HG02623 (cell line): Measurements from ENCODE around the gene SYNPO2L.
"Not testable (repeated sequence)": the region's sequence is repeated elsewhere in the genome, so short reads cannot be mapped to it uniquely, and the experiment has no call there.

Source experiments
- ATAC-seq: cut with Tn5 transposase; IDR thresholded peaks from one replicate; pipeline ENCODE4 v1.9.1; 2021; ENCODE audit warnings: moderate library complexity; ENCODE audit not compliant: unreplicated experiment

The SYNPO2L gene, protein sequence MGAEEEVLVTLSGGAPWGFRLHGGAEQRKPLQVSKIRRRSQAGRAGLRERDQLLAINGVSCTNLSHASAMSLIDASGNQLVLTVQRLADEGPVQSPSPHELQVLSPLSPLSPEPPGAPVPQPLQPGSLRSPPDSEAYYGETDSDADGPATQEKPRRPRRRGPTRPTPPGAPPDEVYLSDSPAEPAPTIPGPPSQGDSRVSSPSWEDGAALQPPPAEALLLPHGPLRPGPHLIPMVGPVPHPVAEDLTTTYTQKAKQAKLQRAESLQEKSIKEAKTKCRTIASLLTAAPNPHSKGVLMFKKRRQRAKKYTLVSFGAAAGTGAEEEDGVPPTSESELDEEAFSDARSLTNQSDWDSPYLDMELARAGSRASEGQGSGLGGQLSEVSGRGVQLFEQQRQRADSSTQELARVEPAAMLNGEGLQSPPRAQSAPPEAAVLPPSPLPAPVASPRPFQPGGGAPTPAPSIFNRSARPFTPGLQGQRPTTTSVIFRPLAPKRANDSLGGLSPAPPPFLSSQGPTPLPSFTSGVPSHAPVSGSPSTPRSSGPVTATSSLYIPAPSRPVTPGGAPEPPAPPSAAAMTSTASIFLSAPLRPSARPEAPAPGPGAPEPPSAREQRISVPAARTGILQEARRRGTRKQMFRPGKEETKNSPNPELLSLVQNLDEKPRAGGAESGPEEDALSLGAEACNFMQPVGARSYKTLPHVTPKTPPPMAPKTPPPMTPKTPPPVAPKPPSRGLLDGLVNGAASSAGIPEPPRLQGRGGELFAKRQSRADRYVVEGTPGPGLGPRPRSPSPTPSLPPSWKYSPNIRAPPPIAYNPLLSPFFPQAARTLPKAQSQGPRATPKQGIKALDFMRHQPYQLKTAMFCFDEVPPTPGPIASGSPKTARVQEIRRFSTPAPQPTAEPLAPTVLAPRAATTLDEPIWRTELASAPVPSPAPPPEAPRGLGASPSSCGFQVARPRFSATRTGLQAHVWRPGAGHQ

DNA sequence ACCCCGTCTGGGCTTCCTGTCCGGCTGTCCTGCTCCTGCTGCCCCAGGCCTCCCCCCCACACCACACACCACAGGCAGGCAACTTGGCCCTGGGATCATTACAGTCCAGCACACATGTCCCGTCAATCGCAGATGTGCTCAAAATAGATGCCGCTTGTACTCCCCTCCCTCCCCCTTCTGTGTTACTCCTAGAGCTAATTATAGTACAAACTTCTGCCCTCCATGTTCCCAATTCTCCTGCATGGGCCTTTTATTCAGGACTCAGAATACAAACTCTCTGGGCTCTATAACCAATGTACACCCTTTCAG lies at the start of gene SYNPO2L:
Gene SYNPO2L (minus strand): TSS at position 40 of the 309 bp plus-strand sequence. CDS start 107 bp downstream, outside the sequence.
- ATAC-seq, result no peak

GRCh38 chr10:73703924-73704323 lies 48.1 kb upstream of the SYNPO2L start:
- not testable (repeated sequence) for ATAC-seq

DNA sequence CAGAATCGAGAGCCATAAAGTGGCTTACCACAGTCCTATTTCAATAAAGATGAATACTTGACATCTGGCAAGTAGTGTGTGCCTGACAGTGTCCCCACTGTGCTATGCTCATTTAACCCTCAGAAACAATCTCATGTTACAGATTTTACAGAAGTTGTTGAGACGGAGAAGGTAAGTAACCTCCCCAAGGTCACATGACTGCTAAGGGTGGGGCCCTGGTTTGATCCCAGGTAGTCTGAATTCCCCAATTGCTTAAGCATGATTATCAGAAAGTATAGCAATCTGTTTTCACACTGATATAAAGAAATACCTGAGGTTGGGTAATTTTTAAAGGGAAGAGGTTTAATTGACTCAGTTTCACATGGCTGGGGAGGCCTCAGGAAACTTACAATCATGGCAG lies 43.0 kb upstream of the SYNPO2L start:
- not testable (repeated sequence) for ATAC-seq

- ATAC-seq, result not testable (repeated sequence)
These were observed 41.9 kb upstream of the SYNPO2L start, which contains the start of gene AGAP5 for GRCh38 chr10:73697675-73698159. TSS of gene AGAP5 (minus strand) at chr10:73698109. CDS start at chr10:73697755, 354 bp downstream.

DNA sequence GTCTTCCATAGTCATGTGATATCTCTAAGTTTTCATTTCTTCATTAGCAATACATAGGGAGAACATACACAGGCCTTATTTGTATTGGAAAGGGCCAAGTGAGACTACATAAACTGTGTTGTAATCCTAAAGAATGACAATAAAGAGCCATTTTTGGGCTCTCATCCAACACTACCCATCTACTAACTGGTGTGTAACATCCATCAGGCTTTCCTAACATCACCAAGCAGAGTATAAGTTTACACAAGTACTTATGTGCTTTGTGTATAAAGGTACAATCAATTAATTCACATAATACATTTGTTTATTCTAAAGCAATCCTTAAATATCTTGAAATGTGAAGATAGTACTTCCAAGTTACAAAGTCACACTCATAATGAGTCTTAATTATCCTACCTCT lies 39.5 kb upstream of the SYNPO2L start:
- not testable (repeated sequence) for ATAC-seq

DNA sequence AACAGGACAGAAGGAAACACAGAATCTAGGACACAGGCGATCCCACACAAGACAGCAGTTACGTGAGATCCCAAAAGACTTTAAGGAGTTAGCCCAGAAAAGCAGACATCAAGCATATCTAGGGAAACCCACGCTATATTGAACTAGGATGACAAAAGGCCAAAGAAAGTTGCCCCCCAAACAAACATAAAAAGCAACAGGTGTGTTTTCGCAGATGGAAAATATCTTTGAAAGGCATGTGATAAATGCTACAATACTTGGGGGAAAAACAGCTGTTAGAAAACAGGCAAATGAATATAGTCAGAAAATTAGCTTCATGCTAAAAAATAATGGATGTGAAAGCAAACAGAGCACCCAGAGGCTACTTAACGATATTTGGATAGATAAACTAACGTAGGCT lies 34.9 kb upstream of the SYNPO2L start:
- ATAC-seq, result not testable (repeated sequence)

GRCh38 chr10:73689596-73689995 lies 33.8 kb upstream of the SYNPO2L start:
- ATAC-seq, result not testable (repeated sequence)

- ATAC-seq, result not testable (repeated sequence)
These were observed 31.8 kb upstream of the SYNPO2L start for GRCh38 chr10:73687641-73688040.

- ATAC-seq, result not testable (repeated sequence)
These were observed 18.7 kb upstream of the SYNPO2L start for GRCh38 chr10:73674546-73674945.

- ATAC-seq, result not testable (repeated sequence)
These were observed 12.5 kb upstream of the SYNPO2L start for GRCh38 chr10:73668378-73668777.

DNA sequence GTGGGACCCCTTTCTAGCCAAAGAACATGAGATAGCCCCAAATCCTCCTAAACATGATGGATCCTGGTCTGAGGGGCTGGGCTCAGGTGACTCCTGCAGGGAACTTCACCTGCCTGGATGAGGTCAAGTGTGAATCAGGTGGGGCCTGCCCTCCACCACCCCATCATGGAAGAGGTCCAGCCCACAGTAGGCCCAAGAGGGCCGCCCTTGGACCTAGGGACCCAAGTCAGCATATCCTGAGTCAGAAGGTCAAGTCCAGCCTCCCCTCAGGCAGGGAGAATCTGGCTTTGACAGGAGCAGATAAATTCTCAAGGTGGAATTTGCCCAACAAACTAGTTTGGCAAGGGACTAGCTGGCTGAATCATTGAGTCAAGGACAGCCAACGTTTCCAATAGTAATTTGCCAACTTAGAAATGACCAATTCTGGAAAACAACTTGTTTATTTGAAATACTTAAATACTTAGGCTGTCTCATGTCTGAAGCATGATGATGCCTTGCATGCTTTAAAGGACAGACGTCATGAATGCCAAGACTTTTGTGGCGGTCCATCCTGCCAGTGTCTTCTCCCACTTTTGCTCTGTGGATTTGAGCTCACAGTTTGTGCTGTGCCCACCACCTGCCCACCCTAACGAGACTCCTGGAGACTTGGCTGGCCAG lies 10.5 kb upstream of the SYNPO2L start:
- not testable (repeated sequence) for ATAC-seq

GRCh38 chr10:73665581-73665980 lies 9.8 kb upstream of the SYNPO2L start:
- not testable (repeated sequence) for ATAC-seq

GRCh38 chr10:73664156-73665040 lies 8.6 kb upstream of the SYNPO2L start:
- not testable (repeated sequence) for ATAC-seq

- ATAC-seq, result not testable (repeated sequence)
These were observed 7.8 kb upstream of the SYNPO2L start for GRCh38 chr10:73663621-73664020.

DNA sequence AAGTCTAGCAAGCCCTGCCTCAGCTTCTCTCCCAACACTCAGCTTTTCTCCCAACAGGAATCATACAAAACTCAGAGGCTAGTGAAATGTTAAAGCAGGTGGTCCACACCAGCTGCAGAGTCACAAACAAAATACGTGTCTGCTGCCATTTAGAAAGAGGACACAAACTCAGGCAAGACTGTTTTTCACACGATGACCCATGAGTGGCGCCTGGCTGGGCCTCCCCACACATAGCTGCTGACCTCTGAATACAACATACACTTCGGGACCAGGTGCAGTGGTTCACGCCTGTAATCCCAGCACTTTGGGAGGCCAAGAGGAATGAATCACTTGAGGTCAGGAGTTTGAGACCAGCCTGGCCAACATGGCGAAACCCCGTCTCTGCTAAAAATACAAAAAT lies 6.9 kb upstream of the SYNPO2L start:
- ATAC-seq, result not testable (repeated sequence)

GRCh38 chr10:73655257-73655989 lies 406 bp downstream of the SYNPO2L start:
- ATAC-seq, result no peak

GRCh38 chr10:73653701-73654100 lies 2.1 kb downstream of the SYNPO2L start:
- ATAC-seq, result no peak

DNA sequence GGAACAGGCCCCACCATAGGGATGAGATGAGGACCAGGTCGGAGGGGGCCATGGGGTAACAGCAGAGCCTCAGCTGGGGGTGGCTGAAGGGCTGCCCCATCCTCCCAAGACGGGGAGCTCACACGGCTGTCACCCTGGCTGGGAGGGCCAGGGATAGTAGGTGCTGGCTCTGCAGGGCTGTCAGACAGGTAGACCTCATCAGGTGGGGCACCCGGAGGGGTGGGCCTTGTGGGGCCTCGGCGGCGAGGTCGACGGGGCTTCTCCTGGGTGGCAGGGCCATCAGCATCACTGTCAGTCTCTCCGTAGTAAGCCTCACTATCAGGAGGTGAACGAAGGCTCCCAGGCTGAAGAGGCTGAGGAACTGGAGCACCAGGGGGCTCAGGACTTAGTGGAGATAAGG lies 2.6 kb downstream of the SYNPO2L start:
- no peak for ATAC-seq
